HG02642 (cell line): ENCODE measurements around the gene SEZ6.

Experiments
- ATAC-seq: cut with Tn5 transposase; IDR thresholded peaks from one replicate; pipeline ENCODE4 v1.9.1; 2021; ENCODE audit warnings: mild to moderate bottlenecking; ENCODE audit not compliant: unreplicated experiment, poor library complexity

The SEZ6 gene

GRCh38 chr17:28912281-28912937 is 93.4 kb downstream of the SEZ6 start:
- ATAC-seq, result no peak

DNA sequence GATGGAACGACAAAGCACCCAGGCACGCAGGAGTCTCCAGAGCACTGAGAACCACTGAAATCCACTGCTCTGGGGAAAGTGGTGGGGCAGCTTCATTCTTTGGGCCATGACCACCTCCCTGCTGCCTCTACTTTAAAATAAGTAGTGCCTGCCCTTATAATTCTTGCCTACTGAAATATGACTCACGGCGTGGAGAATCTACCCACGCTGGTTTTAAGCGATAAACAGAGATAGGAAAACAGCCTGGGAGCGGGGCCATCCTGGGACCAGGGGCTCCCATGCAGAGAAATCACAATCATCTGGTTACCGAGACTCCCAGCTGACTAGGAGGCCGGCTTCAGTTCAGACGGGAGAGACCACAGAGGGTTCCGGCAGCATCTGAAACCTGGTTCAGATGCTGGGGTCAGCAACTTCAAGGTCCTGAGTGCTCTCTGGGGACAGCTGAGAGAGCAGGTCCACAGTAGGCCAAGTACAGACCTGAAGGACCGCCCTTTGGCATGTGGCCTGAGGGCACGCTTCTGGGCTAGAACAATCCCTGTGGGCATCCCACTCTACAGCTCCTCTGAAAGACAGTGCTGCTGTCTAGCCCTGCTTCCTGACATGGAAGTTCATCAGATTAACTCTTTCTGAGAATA is 94.3 kb downstream of the SEZ6 start:
- ATAC-seq, result no peak

- ATAC-seq, result no peak
Measured at GRCh38 chr17:28910534-28910933, 95.3 kb downstream of the SEZ6 start.

- ATAC-seq, result no peak
Measured at GRCh38 chr17:28908640-28909167, 97.1 kb downstream of the SEZ6 start.

GRCh38 chr17:28907709-28908475 is 97.9 kb downstream of the SEZ6 start:
- no peak for ATAC-seq

- no peak for ATAC-seq
Measured at GRCh38 chr17:28906706-28907438, 99.0 kb downstream of the SEZ6 start.

DNA sequence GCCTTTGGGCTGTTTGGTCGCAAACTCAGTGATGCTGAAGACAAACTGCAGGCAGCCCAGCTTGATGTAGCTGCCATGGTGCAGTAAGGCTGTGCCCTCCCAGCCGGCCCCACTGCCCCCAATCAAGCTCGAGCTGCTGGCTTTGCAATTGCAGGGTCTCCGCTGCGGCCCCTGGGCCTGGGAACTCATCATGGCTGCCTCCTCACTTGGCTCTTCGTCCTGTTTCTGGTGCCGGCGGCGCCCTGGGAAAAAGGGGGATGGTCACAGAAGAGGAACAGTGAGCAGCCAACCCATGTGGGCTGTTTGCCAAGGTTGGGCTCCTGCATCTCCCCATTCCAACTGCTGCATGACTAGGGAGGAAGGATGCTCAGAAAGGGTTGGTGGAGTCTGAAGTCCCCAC is 99.6 kb downstream of the SEZ6 start:
- ATAC-seq, result no peak
